Activated CD4-positive, alpha-beta T cell treated with anti-CD3 and anti-CD28 coated beads, Interleukin-2, amount 50 U/mL, for 4 hours (primary cell): Measurements from ENCODE around the gene RAB11FIP4.
"Not testable (repeated sequence)": the region's sequence is repeated elsewhere in the genome, so short reads cannot be mapped to it uniquely, and the experiment has no call there.

Experiments used
- DNase-seq, 2 experiments: peaks; one replicate each; pipeline ENCODE4 v3.0.0-alpha.2; 2020

Gene RAB11FIP4

GRCh38 chr17:31433811-31434726 lies 42.6 kb downstream of the RAB11FIP4 start:
- DNase-seq, result no peak

GRCh38 chr17:31434727-31435050 lies 43.2 kb downstream of the RAB11FIP4 start:
- DNase-seq, result no peak

- DNase-seq, result no peak
Observed at GRCh38 chr17:31435581-31435980, 44.1 kb downstream of the RAB11FIP4 start.

- DNase-seq, result no peak
Observed at GRCh38 chr17:31437720-31438400, 46.4 kb downstream of the RAB11FIP4 start.

GRCh38 chr17:31439716-31440115 lies 48.2 kb downstream of the RAB11FIP4 start:
- DNase-seq, result no peak

GRCh38 chr17:31442276-31442675 lies 50.8 kb downstream of the RAB11FIP4 start:
- no peak for DNase-seq

- DNase-seq, result not testable (repeated sequence)
Observed at GRCh38 chr17:31442856-31443255, 51.4 kb downstream of the RAB11FIP4 start.

GRCh38 chr17:31443386-31443785 lies 51.9 kb downstream of the RAB11FIP4 start:
- no peak for DNase-seq

GRCh38 chr17:31444026-31444425 lies 52.6 kb downstream of the RAB11FIP4 start:
- no peak for DNase-seq

- no peak for DNase-seq
Observed at GRCh38 chr17:31446195-31446967, 54.9 kb downstream of the RAB11FIP4 start.

- DNase-seq, result no peak
Observed at GRCh38 chr17:31448467-31449077, 57.1 kb downstream of the RAB11FIP4 start.

GRCh38 chr17:31449111-31449510 lies 57.6 kb downstream of the RAB11FIP4 start:
- no peak for DNase-seq

GRCh38 chr17:31449746-31450145 lies 58.3 kb downstream of the RAB11FIP4 start:
- no peak for DNase-seq

- DNase-seq, result no peak
Observed at GRCh38 chr17:31452101-31452500, 60.6 kb downstream of the RAB11FIP4 start.

- no peak for DNase-seq
Observed at GRCh38 chr17:31452561-31453110, 61.2 kb downstream of the RAB11FIP4 start.

- DNase-seq, result no peak
Observed at GRCh38 chr17:31453896-31454295, 62.4 kb downstream of the RAB11FIP4 start.

- DNase-seq, result no peak
Observed at GRCh38 chr17:31456814-31457213, 65.3 kb downstream of the RAB11FIP4 start.

GRCh38 chr17:31457391-31458234 lies 66.1 kb downstream of the RAB11FIP4 start:
- no peak for DNase-seq

GRCh38 chr17:31458829-31459228 lies 67.4 kb downstream of the RAB11FIP4 start:
- DNase-seq, result no peak

GRCh38 chr17:31459716-31460115 lies 68.2 kb downstream of the RAB11FIP4 start:
- no peak for DNase-seq

GRCh38 chr17:31460226-31460721 lies 68.8 kb downstream of the RAB11FIP4 start:
- DNase-seq, result no peak
